PC-3 (cell line): Measurements from ENCODE around the gene TMEM184A. TPM values are rescaled to one million over a fixed set of nuclear protein-coding genes. Genes with fewer than 3 reads are reported as not detected.

Experiments used
- ATAC-seq: fragments of 200-7000 bp; cut with Tn5 transposase; 2 replicates; pipeline ENCODE4 v1.9.1; 2020; ENCODE audit warnings: mild to moderate bottlenecking, moderate library complexity
- Bru-seq: library from RNA; stranded (reverse); fragments of 400-500 nt; gene quantifications from one replicate; lab custom pipeline; 2021; lab: Mats Ljungman, UMichigan
- BruChase-seq, 2 experiments: library from RNA; stranded (reverse); fragments of 400-500 nt; gene quantifications; one replicate each; lab custom pipeline; 2021; lab: Mats Ljungman, UMichigan
- BruUV-seq: library from RNA; stranded (reverse); fragments of 400-500 nt; replicated peaks from 2 replicates; lab custom pipeline; 2021; lab: Mats Ljungman, UMichigan
- CTCF ChIA-PET: fragments of 300-600 bp; sonication (Branson Sonifier 250); formaldehyde crosslinking; loops from one replicate; lab custom pipeline; 2022; ENCODE audit warnings: antibody characterized with exemption; lab: Charles Lee
- POLR2A ChIA-PET: fragments of 300-600 bp; sonication (Branson Sonifier 250); formaldehyde crosslinking; loops from one replicate; lab custom pipeline; 2022; ENCODE audit warnings: antibody characterized with exemption; ENCODE audit not compliant: unreplicated experiment; lab: Charles Lee
- DNase-seq: peaks from one replicate; pipeline ENCODE4 v3.0.0-alpha.2; 2015
- H2AFZ ChIP-seq: fragments of 300-600 bp; sonication (generic); 2 replicates; pipeline ENCODE4 v1.6.0; 2016; ENCODE audit warnings: antibody characterized with exemption, low read length
- H3F3A ChIP-seq: fragments of 300-600 bp; sonication (generic); one replicate; pipeline ENCODE4 v1.6.0; 2017; ENCODE audit warnings: antibody characterized with exemption, low read length, control low read depth, mild to moderate bottlenecking; ENCODE audit not compliant: unreplicated experiment
- H3K27ac ChIP-seq: fragments of 300-600 bp; sonication (generic); 2 replicates; pipeline ENCODE4 v1.5.1; 2016; ENCODE audit warnings: mild to moderate bottlenecking, low read length
- H3K27me3 ChIP-seq: fragments of 300-600 bp; sonication (generic); 2 replicates; pipeline ENCODE4 v1.6.1; 2016; ENCODE audit warnings: low read length, mixed read lengths
- H3K36me3 ChIP-seq: fragments of 300-600 bp; sonication (generic); 2 replicates; pipeline ENCODE4 v1.6.1; 2016; ENCODE audit warnings: low read depth, mixed run types, low read length, mixed read lengths
- H3K4me1 ChIP-seq: fragments of 300-600 bp; sonication (generic); 2 replicates; pipeline ENCODE4 v1.5.1; 2016; ENCODE audit warnings: low read length; ENCODE audit not compliant: insufficient read depth
- H3K4me2 ChIP-seq: fragments of 300-600 bp; sonication (generic); 2 replicates; pipeline ENCODE4 v1.6.0; 2016; ENCODE audit warnings: low read length
- H3K4me3 ChIP-seq: fragments of 300-600 bp; sonication (generic); 2 replicates; pipeline ENCODE4 v1.5.1; 2016; ENCODE audit warnings: mild to moderate bottlenecking, low read length, mixed read lengths
- H3K79me2 ChIP-seq: fragments of 300-600 bp; sonication (generic); 2 replicates; pipeline ENCODE4 v1.6.1; 2017; ENCODE audit warnings: low read length, mixed read lengths
- H3K9ac ChIP-seq: fragments of 300-600 bp; sonication (generic); 2 replicates; pipeline ENCODE4 v1.6.0; 2016; ENCODE audit warnings: mild to moderate bottlenecking, low read length
- H3K9me2 ChIP-seq: fragments of 300-600 bp; sonication (generic); replicated peaks from 2 replicates; pipeline ENCODE4 v1.6.1; 2016; ENCODE audit warnings: mixed run types, low read length, mixed read lengths
- H3K9me3 ChIP-seq: fragments of 300-600 bp; sonication (generic); 2 replicates; pipeline ENCODE4 v1.6.1; 2016; ENCODE audit warnings: low read length, mixed read lengths
- H4K20me1 ChIP-seq: fragments of 300-600 bp; sonication (generic); 2 replicates; pipeline ENCODE4 v1.6.1; 2016; ENCODE audit warnings: low read length, mixed read lengths
- EZH2 ChIP-seq: fragments of 300-600 bp; sonication (generic); IDR thresholded peaks from one replicate; pipeline ENCODE4 v1.6.1; 2017; ENCODE audit warnings: antibody characterized with exemption, mild to moderate bottlenecking, low read length; ENCODE audit not compliant: unreplicated experiment
- EZH2phosphoT487 ChIP-seq: fragments of 300-600 bp; sonication (generic); IDR thresholded peaks from 2 replicates; pipeline ENCODE4 v1.6.1; 2018; ENCODE audit warnings: mild to moderate bottlenecking, antibody characterized with exemption, low read length, borderline replicate concordance
- intact Hi-C: fragments of 100-400 bp; cut with micrococcal nuclease; formaldehyde crosslinking; loops from 2 replicates; pipeline ENCODE4 v1.9.0; 2023
- long read RNA-seq: library from polyadenylated mRNA; unstranded; transcript quantifications from one replicate; pipeline ENCODE4 v2.0.0, GENCODE V29; 2021; ENCODE audit not compliant: unreplicated experiment
- total RNA-seq: library from RNA; depleted of rRNA; stranded (reverse); fragments of >200 nt; gene quantifications from 2 replicates; pipeline ENCODE4 v1.2.3, GENCODE V29; 2014; rRNA removed
- TF ChIP-seq, protein P1 (sequence below): fragments of 300-600 bp; sonication (generic); conservative IDR thresholded peaks from 2 replicates; pipeline ENCODE4 v1.5.1; 2017; ENCODE audit warnings: antibody characterized with exemption, low read depth, mild to moderate bottlenecking, low read length

Gene TMEM184A
- total RNA-seq (23.1 and 31.3 TPM in 2 replicates), Bru-seq, nascent RNA (percentile 66 among the genes with signal in this experiment), BruChase-seq, experiment 1, labeled RNA remaining after a 6-hour chase (percentile 87 among the genes with signal in this experiment), BruChase-seq, experiment 2, labeled RNA remaining after a 2-hour chase (percentile 75 among the genes with signal in this experiment)
- long read RNA-seq, full-length matches to known transcripts, result 7 of 164 reads
- long read RNA-seq, partial matches to known transcripts, result 50 of 164 reads
- long read RNA-seq, other reads (novel, unspliced or antisense), result 107 of 164 reads

- Histone ChIP-seq H3F3A (no peaks in the 10 kb centered on the region), H3K4me3 (peak within 1 kb of the TSS; percentile 78), H3K4me2 (peak within 1 kb of the TSS; percentile 94), H3K9me3 (no peaks in the 10 kb centered on the region), H3K9ac (peak within 1 kb of the TSS; percentile 97), H3K36me3 (no peaks in the 10 kb centered on the region), H3K4me1 (peaks cover 48% of the 10 kb centered on the region), H2AFZ (peak within 1 kb of the TSS; percentile 32), H4K20me1 (no peaks in the 10 kb centered on the region), H3K9me2 (no peaks in the 10 kb centered on the region), H3K79me2 (peaks cover 20% of the 10 kb centered on the region), H3K27ac (peak within 1 kb of the TSS; percentile 99), H3K27me3 (no peaks in the 10 kb centered on the region)
- peak; percentile 78 for ATAC-seq
- ChIA-PET CTCF (interaction anchor here (0.5 to 1.4 kb wide), 6 partner anchors 11 to 469 kb away, joined by 3 to 8 read pairs (median 4); no protein-coding TSS in a partner anchor), POLR2A (interaction anchor here (0.6 to 2.1 kb wide), 6 partner anchors 10 to 49 kb away, joined by 3 to 12 read pairs (median 6); no protein-coding TSS in a partner anchor)
- BruUV-seq, result TSS peak; percentile 97
- TF ChIP-seq EZH2phosphoT487 (peak; percentile 94), EZH2 (no peak)
- TF ChIP-seq, protein P1, sequence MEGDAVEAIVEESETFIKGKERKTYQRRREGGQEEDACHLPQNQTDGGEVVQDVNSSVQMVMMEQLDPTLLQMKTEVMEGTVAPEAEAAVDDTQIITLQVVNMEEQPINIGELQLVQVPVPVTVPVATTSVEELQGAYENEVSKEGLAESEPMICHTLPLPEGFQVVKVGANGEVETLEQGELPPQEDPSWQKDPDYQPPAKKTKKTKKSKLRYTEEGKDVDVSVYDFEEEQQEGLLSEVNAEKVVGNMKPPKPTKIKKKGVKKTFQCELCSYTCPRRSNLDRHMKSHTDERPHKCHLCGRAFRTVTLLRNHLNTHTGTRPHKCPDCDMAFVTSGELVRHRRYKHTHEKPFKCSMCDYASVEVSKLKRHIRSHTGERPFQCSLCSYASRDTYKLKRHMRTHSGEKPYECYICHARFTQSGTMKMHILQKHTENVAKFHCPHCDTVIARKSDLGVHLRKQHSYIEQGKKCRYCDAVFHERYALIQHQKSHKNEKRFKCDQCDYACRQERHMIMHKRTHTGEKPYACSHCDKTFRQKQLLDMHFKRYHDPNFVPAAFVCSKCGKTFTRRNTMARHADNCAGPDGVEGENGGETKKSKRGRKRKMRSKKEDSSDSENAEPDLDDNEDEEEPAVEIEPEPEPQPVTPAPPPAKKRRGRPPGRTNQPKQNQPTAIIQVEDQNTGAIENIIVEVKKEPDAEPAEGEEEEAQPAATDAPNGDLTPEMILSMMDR, result peak; percentile 72
- intact Hi-C loops, result loop anchor here (1.0 kb wide), 4 partner anchors 11 to 49 kb away; no protein-coding TSS in a partner anchor
- peak; percentile 96 for DNase-seq
These were observed at the start of gene TMEM184A for GRCh38 chr7:1555813-1556543. TSS of gene TMEM184A (minus strand) at chr7:1556205. CDS start at chr7:1555484, 721 bp downstream.

DNA sequence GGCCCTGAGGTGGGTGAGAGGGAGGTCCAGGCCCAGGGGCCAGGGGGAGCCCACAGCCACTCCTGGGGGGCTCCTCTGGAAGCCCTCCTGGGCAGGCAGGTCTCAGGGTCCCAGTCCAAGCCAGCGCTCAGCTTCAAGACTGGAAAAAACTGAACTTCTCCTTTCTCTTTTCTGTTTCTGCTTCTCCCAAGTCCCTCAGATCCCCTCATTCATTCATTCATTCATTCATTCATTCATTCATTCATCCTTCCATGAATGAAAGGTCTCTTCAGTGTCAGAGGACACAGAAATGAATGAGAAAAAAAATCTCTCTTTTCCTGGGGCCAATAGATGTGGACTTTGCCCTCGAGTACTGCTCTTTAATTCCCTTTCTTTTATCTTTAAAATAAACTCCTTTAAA, 48.4 kb upstream of the TMEM184A start:
- TF ChIP-seq, protein P1, result no peak
- TF ChIP-seq EZH2phosphoT487, result no peak
- no peak for TF ChIP-seq EZH2
- DNase-seq, result no peak
- Histone ChIP-seq H3K9me2 (no peaks in the 10 kb centered on the region), H3K79me2 (no peaks in the 10 kb centered on the region), H3K4me2 (no peak overlapping the region), H3K27ac (no peak overlapping the region), H4K20me1 (no peaks in the 10 kb centered on the region), H3F3A (no peaks in the 10 kb centered on the region), H3K4me3 (no peak overlapping the region), H3K4me1 (no peaks in the 10 kb centered on the region), H3K27me3 (peaks cover 30% of the 10 kb centered on the region), H3K36me3 (no peaks in the 10 kb centered on the region), H2AFZ (no peak overlapping the region), H3K9ac (no peak overlapping the region), H3K9me3 (no peaks in the 10 kb centered on the region)
- ChIA-PET CTCF (no interaction called here), POLR2A (no interaction called here)
- no TSS peak for BruUV-seq
- ATAC-seq, result no peak
- intact Hi-C loops, result no loop called here
